Epithelial cell of proximal tubule (primary cell): ENCODE measurements around the gene DUSP3. TPM values are rescaled to one million over a fixed set of nuclear protein-coding genes. Genes with fewer than 3 reads are reported as not detected.

Experiments
- DNase-seq: peaks from one replicate; pipeline ENCODE4 v3.0.0-alpha.2; 2011; ENCODE audit warnings: low read depth
- H3K4me3 ChIP-seq: 2 replicates; pipeline ENCODE4 v1.5.1; 2011; ENCODE audit warnings: low read depth, mild to moderate bottlenecking, low read length
- total RNA-seq: library from RNA; depleted of rRNA; stranded (reverse); fragments of >200 nt; gene quantifications from 2 replicates; pipeline ENCODE4 v1.2.3, GENCODE V29; 2015
- TF ChIP-seq, protein P1 (sequence below): conservative IDR thresholded peaks from 2 replicates; pipeline ENCODE4 v1.5.1; 2012; ENCODE audit warnings: low read depth, mild to moderate bottlenecking, low read length

Gene DUSP3
- total RNA-seq, 1 donor from 2014 or later = 46.3 TPM

DNA sequence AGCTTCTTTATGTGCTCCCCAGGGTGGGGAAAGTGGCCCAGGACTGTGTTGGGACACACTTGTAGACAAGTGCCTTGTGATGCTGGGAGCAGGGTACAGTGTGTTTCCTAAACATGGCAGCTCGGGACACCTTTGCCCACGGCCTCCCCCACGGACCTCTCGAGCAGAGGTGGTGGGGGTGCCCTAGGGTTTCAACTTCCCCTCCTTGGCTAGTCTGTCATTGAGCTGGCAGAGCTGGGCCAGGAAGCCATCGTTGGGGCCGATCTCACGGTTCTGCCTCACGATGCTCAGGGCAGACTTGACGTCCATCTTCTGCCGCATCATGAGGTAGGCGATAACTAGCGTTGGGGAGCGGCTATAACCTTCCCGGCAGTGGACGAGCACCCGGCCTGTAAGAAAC lies 9.4 kb downstream of the DUSP3 start:
- no peak for DNase-seq
- H3K4me3 ChIP-seq = no peak overlapping the region
- TF ChIP-seq, protein P1, sequence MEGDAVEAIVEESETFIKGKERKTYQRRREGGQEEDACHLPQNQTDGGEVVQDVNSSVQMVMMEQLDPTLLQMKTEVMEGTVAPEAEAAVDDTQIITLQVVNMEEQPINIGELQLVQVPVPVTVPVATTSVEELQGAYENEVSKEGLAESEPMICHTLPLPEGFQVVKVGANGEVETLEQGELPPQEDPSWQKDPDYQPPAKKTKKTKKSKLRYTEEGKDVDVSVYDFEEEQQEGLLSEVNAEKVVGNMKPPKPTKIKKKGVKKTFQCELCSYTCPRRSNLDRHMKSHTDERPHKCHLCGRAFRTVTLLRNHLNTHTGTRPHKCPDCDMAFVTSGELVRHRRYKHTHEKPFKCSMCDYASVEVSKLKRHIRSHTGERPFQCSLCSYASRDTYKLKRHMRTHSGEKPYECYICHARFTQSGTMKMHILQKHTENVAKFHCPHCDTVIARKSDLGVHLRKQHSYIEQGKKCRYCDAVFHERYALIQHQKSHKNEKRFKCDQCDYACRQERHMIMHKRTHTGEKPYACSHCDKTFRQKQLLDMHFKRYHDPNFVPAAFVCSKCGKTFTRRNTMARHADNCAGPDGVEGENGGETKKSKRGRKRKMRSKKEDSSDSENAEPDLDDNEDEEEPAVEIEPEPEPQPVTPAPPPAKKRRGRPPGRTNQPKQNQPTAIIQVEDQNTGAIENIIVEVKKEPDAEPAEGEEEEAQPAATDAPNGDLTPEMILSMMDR = no peak

DNA sequence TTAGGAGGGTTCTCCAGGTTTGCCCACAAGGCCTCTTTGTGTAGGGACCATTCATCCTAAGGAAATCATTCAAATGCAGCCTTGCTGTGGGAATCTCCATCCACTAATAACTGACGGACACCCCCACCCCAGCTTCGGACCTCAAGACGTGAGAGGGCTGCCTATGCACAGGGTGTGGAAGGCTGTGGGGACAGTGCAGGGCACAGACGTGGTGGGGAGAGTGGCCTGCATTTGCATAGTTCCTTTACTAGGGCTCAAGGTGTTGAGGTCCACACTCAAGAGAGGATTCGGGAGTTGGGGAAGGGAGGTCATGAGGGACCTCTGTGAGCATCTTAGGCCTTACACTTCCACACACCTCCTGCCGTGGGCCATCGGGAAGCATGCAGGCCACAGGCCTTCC lies 9.8 kb downstream of the DUSP3 start:
- TF ChIP-seq, protein P1 = no peak
- no peak for DNase-seq
- H3K4me3 ChIP-seq = no peak overlapping the region

DNA sequence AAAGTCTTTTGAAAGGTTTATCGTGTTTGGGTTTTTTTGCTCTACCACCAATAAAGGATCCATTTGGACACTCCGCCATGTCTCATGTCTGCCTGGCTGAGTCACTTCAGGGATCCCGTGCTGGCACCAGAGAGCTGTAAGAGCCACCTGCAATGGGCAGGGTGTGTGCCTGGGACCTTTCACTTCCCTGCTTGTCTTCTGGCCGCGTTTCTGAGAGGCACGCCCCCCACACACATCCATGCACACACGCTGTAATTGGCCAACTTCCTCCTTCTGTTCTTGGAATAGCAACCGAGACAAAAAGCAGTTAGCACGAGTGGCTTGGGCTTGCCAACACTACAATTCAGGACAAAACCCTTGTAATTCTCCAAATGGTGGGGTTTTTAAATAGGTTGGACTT lies 10.4 kb downstream of the DUSP3 start:
- TF ChIP-seq, protein P1 = no peak
- no peak overlapping the region for H3K4me3 ChIP-seq
- no peak for DNase-seq

DNA sequence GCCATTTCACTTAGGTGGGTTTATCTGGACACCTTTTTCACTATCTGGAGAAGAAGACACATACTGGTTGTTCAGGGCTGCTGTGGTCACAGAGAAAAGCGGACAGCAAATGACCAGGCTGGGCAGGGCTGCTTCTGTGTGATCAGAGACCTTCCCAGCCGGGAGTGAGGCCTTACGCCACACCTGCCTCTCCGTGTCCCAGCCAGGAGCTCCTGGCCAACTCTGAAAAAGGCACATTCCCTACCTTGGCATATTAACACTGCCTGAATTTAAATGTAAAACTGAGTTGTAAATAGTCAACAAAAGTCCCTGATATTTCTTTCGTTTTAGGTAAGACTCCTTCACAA lies 11.1 kb downstream of the DUSP3 start:
- no peak overlapping the region for H3K4me3 ChIP-seq
- TF ChIP-seq, protein P1 = no peak
- DNase-seq = no peak

DNA sequence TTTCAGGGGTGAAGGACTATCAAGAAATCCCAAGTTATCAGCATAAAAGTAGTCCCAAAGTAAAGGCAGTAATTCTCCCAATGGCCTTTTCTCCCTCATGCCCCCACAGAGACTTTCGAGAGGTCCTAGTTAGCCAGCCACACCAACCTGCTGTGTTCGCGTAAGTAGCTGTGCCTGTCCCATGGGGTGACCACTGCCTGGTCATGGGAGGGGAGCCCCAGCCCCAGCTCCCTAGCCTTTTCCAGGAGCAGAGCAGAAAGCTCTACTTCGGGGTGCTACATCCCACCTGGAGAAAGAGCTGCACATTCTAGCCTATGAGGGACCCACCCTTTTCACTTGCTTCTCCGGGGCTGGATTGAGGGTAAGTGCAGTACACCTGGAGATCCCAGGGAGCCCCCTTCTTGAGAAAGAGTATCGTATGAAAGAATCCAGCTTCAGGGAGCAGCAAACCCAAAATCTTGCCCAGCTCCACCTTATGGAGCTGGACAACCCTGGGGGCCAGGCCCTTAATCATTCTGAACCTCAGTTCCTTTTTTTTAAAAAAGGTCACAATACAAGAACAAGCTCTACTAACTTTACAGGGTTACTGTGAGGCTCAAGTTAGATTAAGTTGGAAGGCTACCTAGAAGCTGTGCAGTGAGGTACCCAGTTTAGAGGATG lies 11.6 kb downstream of the DUSP3 start:
- DNase-seq = no peak
- TF ChIP-seq, protein P1 = no peak

DNA sequence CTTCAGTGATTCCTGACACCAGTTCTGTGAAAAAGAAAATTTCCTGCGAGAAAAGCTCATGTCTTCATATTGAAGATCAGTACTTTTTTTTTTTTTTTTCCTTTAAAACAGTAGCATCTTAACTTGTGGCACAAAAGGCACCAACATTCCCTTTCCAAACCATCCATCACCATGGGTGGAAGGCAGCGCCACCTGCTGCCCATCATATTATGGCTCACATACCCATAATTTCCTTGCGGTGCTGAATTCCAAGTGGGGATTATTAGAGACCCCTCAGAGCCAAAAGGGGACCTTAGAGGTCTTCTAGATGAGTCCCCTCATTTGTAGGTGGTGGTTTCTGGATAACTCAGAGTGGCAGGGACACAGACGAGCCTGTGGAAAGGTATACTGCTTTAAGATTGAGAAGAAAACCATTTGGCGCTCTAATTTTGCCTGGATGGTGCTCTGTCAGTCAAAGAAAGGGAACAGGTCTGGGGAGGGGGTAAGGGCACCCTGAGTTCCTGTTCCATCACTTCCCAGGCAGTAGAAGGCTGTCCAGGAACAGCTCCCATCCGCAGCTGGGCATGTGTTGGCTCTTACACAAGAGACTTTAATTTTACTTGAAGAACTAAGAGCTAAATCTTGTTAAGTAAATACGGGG lies 12.2 kb downstream of the DUSP3 start:
- H3K4me3 ChIP-seq = no peak overlapping the region
- TF ChIP-seq, protein P1 = peak; percentile 84
- DNase-seq = no peak

More for the DNA sequence above, 11.6 kb downstream of the DUSP3 start:
- H3K4me3 ChIP-seq = no peak overlapping the region

DNA sequence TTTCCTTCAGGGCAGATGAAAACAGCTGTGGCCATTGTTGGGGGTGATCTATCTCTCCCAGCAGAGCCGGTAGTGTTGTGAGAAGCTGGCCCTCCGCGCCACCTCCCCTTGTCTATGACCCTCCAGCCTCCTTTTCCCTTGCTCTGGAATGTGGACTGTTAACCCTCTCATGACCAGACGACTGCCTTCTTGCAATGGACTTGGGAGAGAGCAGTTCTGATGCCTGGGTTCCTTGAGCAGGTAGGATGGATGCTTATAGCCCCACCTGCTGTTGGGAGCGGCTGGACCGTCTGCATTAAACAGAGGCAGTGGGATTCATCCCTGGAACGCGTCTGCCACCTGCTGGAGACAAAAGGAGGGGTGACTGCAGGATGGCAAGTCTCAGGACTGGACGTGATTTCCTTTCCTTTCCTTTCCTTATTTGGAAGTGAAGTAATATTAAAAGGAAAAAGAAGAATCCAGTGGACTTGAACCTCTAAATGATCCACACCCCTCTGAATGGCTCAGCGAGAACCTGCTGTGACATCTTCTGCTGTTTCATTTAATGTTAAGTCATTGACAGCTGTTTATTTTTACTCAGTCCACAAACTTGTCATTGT lies 18.4 kb downstream of the DUSP3 start:
- no peak overlapping the region for H3K4me3 ChIP-seq

More for the DNA sequence above, 18.4 kb downstream of the DUSP3 start:
- peak; percentile 36 for DNase-seq
- TF ChIP-seq, protein P1 = peak; percentile 100
